ENCODE results near the gene LMLN.
"Not testable (repeated sequence)": the region's sequence is repeated elsewhere in the genome, so short reads cannot be mapped to it uniquely, and the experiment has no call there.

The LMLN gene

GRCh38 chr3:198070871-198071270, 110.9 kb downstream of the LMLN start:
- ATAC-seq (no peak), DNase-seq (ENCODE audit: low spot score in 2 of 2) (no peak)
- Mint-ChIP-seq H3K4me1 (peaks cover 13% of the 10 kb centered on the region), H3K36me3 (peaks cover under 1% of the 10 kb centered on the region), H3K4me3 (no peak overlapping the region), H3K27ac (no peak overlapping the region), H3K9me3 (no peaks in the 10 kb centered on the region)

- DNase-seq (ENCODE audit: low spot score in 2 of 2) (peak; percentile 15 to 75), ATAC-seq (peak; percentile 100)
- peaks cover 13% of the 10 kb centered on the region for H3K4me1 Mint-ChIP-seq
- H3K36me3 Mint-ChIP-seq: peaks cover 6% of the 10 kb centered on the region
- H3K27ac Mint-ChIP-seq: no peak overlapping the region
- no peaks in the 10 kb centered on the region for H3K9me3 Mint-ChIP-seq
- peak overlapping the region; percentile 22 for H3K4me3 Mint-ChIP-seq
These were observed 111.7 kb downstream of the LMLN start for GRCh38 chr3:198071602-198072287.

- Mint-ChIP-seq H3K9me3 (no peaks in the 10 kb centered on the region), H3K36me3 (peaks cover 6% of the 10 kb centered on the region), H3K4me1 (peaks cover 7% of the 10 kb centered on the region), H3K4me3 (no peak overlapping the region), H3K27ac (no peak overlapping the region)
- ATAC-seq (no peak), DNase-seq (ENCODE audit: low spot score in 2 of 2) (no peak)
These were observed 116.8 kb downstream of the LMLN start for GRCh38 chr3:198076722-198077308.

- Mint-ChIP-seq H3K4me3 (peak overlapping the region; percentile 72), H3K9me3 (no peaks in the 10 kb centered on the region), H3K36me3 (peaks cover 6% of the 10 kb centered on the region), H3K4me1 (no peaks in the 10 kb centered on the region), H3K27ac (no peak overlapping the region)
- peak; percentile 70 for ATAC-seq
- DNase-seq (ENCODE audit: low spot score in 2 of 2): no peak
These were observed 119.9 kb downstream of the LMLN start for GRCh38 chr3:198079771-198080520.

GRCh38 chr3:198080521-198081384, 120.7 kb downstream of the LMLN start:
- H3K27ac Mint-ChIP-seq: no peak overlapping the region
- H3K4me3 Mint-ChIP-seq: peak overlapping the region; percentile 72
- peaks cover 6% of the 10 kb centered on the region for H3K36me3 Mint-ChIP-seq

GRCh38 chr3:198081421-198081844, 121.4 kb downstream of the LMLN start:
- DNase-seq (ENCODE audit: low spot score in 2 of 2): no peak
- Mint-ChIP-seq H3K36me3 (peaks cover under 1% of the 10 kb centered on the region), H3K27ac (no peak overlapping the region), H3K4me3 (no peak overlapping the region), H3K4me1 (no peaks in the 10 kb centered on the region), H3K9me3 (no peaks in the 10 kb centered on the region)
- ATAC-seq: no peak

More at GRCh38 chr3:198080521-198081384, 120.7 kb downstream of the LMLN start:
- DNase-seq (ENCODE audit: low spot score in 2 of 2) (peak; percentile 81 to 89), ATAC-seq (peak; percentile 94)
- H3K9me3 Mint-ChIP-seq: no peaks in the 10 kb centered on the region
- no peaks in the 10 kb centered on the region for H3K4me1 Mint-ChIP-seq

- not testable (repeated sequence) for H3K27ac Mint-ChIP-seq; H3K4me1 Mint-ChIP-seq; H3K9me3 Mint-ChIP-seq; H3K36me3 Mint-ChIP-seq; DNase-seq (ENCODE audit: low spot score in 2 of 2); ATAC-seq; H3K4me3 Mint-ChIP-seq
These were observed 122.2 kb downstream of the LMLN start for GRCh38 chr3:198082226-198082625.

- H3K9me3 Mint-ChIP-seq: peaks cover under 1% of the 10 kb centered on the region
- ATAC-seq (no peak), DNase-seq (ENCODE audit: low spot score in 2 of 2) (no peak)
- H3K4me3 Mint-ChIP-seq: no peak overlapping the region
- H3K36me3 Mint-ChIP-seq: no peaks in the 10 kb centered on the region
- H3K4me1 Mint-ChIP-seq: no peaks in the 10 kb centered on the region
- H3K27ac Mint-ChIP-seq: no peak overlapping the region
These were observed 128.5 kb downstream of the LMLN start for GRCh38 chr3:198088421-198088955.

- Mint-ChIP-seq H3K9me3 (peaks cover 2% of the 10 kb centered on the region), H3K4me1 (no peaks in the 10 kb centered on the region), H3K27ac (no peak overlapping the region), H3K4me3 (no peak overlapping the region), H3K36me3 (no peaks in the 10 kb centered on the region)
- ATAC-seq: no peak
- DNase-seq (ENCODE audit: low spot score in 2 of 2): no peak
These were observed 130.8 kb downstream of the LMLN start for GRCh38 chr3:198090795-198091332.

GRCh38 chr3:198092276-198092675, 132.3 kb downstream of the LMLN start:
- Mint-ChIP-seq H3K9me3 (peaks cover 5% of the 10 kb centered on the region), H3K36me3 (no peaks in the 10 kb centered on the region), H3K4me1 (no peaks in the 10 kb centered on the region), H3K4me3 (no peak overlapping the region), H3K27ac (no peak overlapping the region)
- ATAC-seq (no peak), DNase-seq (ENCODE audit: low spot score in 2 of 2) (no peak)

- Mint-ChIP-seq H3K4me1 (no peaks in the 10 kb centered on the region), H3K9me3 (peaks cover 5% of the 10 kb centered on the region), H3K36me3 (no peaks in the 10 kb centered on the region), H3K27ac (no peak overlapping the region), H3K4me3 (no peak overlapping the region)
- DNase-seq (ENCODE audit: low spot score in 2 of 2) (no peak), ATAC-seq (no peak)
These were observed 133.2 kb downstream of the LMLN start for GRCh38 chr3:198093112-198093679.
